CD8-positive, alpha-beta memory T cell (primary cell): Measurements from ENCODE around the gene MED26. TPM values are rescaled to one million over a fixed set of nuclear protein-coding genes. Genes with fewer than 3 reads are reported as not detected.

Source experiments
- CTCF ChIA-PET: fragments of 350-600 bp; sonication (Branson Sonifier 250); formaldehyde crosslinking; loops from one replicate; lab custom pipeline; 2021; ENCODE audit warnings: antibody characterized with exemption; lab: Charles Lee
- POLR2A ChIA-PET: fragments of 350-600 bp; sonication (Branson Sonifier 250); formaldehyde crosslinking; loops from one replicate; lab custom pipeline; 2021; ENCODE audit warnings: antibody characterized with exemption; lab: Charles Lee
- DNase-seq, 5 donors: peaks; one replicate each; pipeline versions ENCODE4 v3.0.0 to v3.0.0-alpha.2; 2020 to 2022; ENCODE audit warnings: mixed read lengths in 1 of 5
- H3K27ac ChIP-seq: one replicate; pipeline ENCODE4 v1.7.0; 2013; ENCODE audit warnings: low read depth, mild to moderate bottlenecking, low read length, moderate library complexity
- H3K27me3 ChIP-seq: 2 replicates; pipeline ENCODE4 v1.7.0; 2013; ENCODE audit warnings: low read length, mild to moderate bottlenecking; ENCODE audit not compliant: insufficient read depth, poor library complexity, severe bottlenecking
- H3K36me3 ChIP-seq: 2 replicates; pipeline ENCODE4 v1.7.0; 2013; ENCODE audit warnings: mild to moderate bottlenecking, low read length, moderate library complexity; ENCODE audit not compliant: insufficient read depth
- H3K4me1 ChIP-seq: 2 replicates; pipeline ENCODE4 v1.7.0; 2013; ENCODE audit warnings: mild to moderate bottlenecking, low read length, moderate library complexity; ENCODE audit not compliant: insufficient read depth
- H3K4me3 ChIP-seq: 2 replicates; pipeline ENCODE4 v1.7.0; 2013; ENCODE audit warnings: mild to moderate bottlenecking, low read length
- H3K9me3 ChIP-seq: 2 replicates; pipeline ENCODE4 v1.7.0; 2013; ENCODE audit warnings: mild to moderate bottlenecking, low read length
- H3K27ac Mint-ChIP-seq, 8 donors: one replicate each; pipeline ENCODE4 v1.8.0; 2020 to 2021; ENCODE audit warnings: mixed read lengths in 8 of 8, mild to moderate bottlenecking in 6 of 8, inconsistent platforms in 3 of 8, moderate library complexity in 3 of 8
- H3K27me3 Mint-ChIP-seq, 2 donors: one replicate each; pipeline ENCODE4 v1.8.0; 2020 to 2021; ENCODE audit warnings: mixed read lengths in 2 of 2, mild to moderate bottlenecking in 1 of 2, moderate library complexity in 1 of 2
- H3K36me3 Mint-ChIP-seq, 3 donors: one replicate each; pipeline ENCODE4 v1.8.0; 2020 to 2021; ENCODE audit warnings: mixed read lengths in 3 of 3, inconsistent platforms in 1 of 3, mild to moderate bottlenecking in 1 of 3
- H3K4me1 Mint-ChIP-seq, 3 donors: one replicate each; pipeline ENCODE4 v1.8.0; 2020 to 2021; ENCODE audit warnings: mixed read lengths in 3 of 3, inconsistent platforms in 1 of 3, mild to moderate bottlenecking in 1 of 3
- H3K4me3 Mint-ChIP-seq, 7 donors: one replicate each; pipeline ENCODE4 v1.8.0; 2020 to 2021; ENCODE audit warnings: mixed read lengths in 7 of 7, mild to moderate bottlenecking in 6 of 7, moderate library complexity in 4 of 7, inconsistent platforms in 2 of 7
- H3K9me3 Mint-ChIP-seq, 5 donors: one replicate each; pipeline ENCODE4 v1.8.0; 2020 to 2022; ENCODE audit warnings: mixed read lengths in 5 of 5, mild to moderate bottlenecking in 3 of 5, moderate library complexity in 2 of 5, inconsistent platforms in 1 of 5
- polyA plus RNA-seq: library from polyadenylated mRNA; unstranded; fragments of 300-500 nt; fragmentation: Illumina TruSeq; gene quantifications from one replicate; pipeline ENCODE4 v1.2.3, GENCODE V29; 2021
- total RNA-seq, 2 experiments: library from RNA; stranded (reverse); gene quantifications; one replicate each; pipeline ENCODE4 v1.2.3, GENCODE V29; 2021

MED26 gene
- total and polyA plus RNA-seq, 3 experiments from 2014 or later, result 3.1 to 17.1 (median 14.7) TPM

DNA sequence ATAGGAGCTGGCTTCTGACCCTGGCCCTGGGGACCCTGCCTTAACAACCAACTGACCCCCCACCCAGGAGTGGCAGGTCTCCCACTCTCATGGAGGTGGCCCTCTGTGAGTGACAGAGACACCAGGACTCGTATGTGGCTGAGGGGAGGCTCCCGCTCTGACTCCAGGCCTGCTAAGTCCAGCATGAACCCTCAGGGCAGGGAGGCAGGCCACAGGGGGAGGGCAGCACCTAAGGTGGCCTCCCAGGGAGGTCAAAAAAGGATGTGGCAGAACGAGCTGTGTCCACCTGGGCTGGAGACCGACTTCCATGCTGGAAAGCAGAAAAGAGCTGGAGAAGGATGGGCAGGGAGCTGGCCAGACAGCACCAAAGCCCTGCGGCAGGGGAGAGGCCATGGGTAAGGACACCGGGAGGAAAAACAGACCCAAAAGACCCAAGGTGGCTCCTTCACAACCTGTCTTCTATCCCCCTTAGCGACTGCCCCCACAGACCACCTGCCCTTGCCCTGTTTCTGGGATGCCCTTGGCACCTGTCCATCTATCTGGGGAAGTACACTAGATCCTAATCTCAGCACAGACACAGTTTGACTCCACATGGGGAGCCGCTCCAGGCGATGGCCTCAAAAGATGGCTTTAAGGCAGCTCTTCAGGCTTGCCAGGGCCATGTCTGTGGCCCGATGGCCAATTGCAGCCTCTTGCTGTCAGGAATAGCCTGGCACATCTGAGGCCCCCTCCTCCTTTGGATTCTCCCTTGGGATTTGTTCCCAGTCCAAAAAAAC lies 45.3 kb downstream of the MED26 start:
- POLR2A ChIA-PET, result interaction anchor here (2.3 kb wide), 1 partner anchor 10 kb away, joined by 15 read pairs; the partner anchor contains the start of gene SLC35E1
- H3K9me3 Mint-ChIP-seq, result no peaks in the 10 kb centered on the region

GRCh38 chr19:16581971-16582343 lies 46.0 kb downstream of the MED26 start:
- peaks cover 0 to 28% (median 5%) of the 10 kb centered on the region in 3 donors for H3K36me3 Mint-ChIP-seq
- peaks cover 15% of the 10 kb centered on the region for H3K36me3 ChIP-seq
- DNase-seq, result no peak
- ChIA-PET CTCF (interaction anchor here (0.9 kb wide), 1 partner anchor 9 kb away, joined by 3 read pairs; no protein-coding TSS in a partner anchor), POLR2A (no interaction called here)
- H3K27ac ChIP-seq, result peak overlapping the region; percentile 20
- peak overlapping the region in 2 of 7 donors; percentile 15 to 40 for H3K4me3 Mint-ChIP-seq
- H3K27me3 ChIP-seq, result no peaks in the 10 kb centered on the region
- peaks cover 56% of the 10 kb centered on the region for H3K4me1 ChIP-seq
- peaks cover 55 to 80% (median 67%) of the 10 kb centered on the region in 3 donors for H3K4me1 Mint-ChIP-seq
- H3K27ac Mint-ChIP-seq, result peak overlapping the region in 6 of 8 donors; percentile 32 to 99 (median 80)
- H3K27me3 Mint-ChIP-seq, result peaks cover 0 to 6% of the 10 kb centered on the region in 2 donors
- H3K9me3 Mint-ChIP-seq, result no peaks in the 10 kb centered on the region
- no peaks in the 10 kb centered on the region for H3K9me3 ChIP-seq
- no peak overlapping the region for H3K4me3 ChIP-seq

More for the DNA sequence above, 45.3 kb downstream of the MED26 start:
- CTCF ChIA-PET, result interaction anchor here (0.9 kb wide), 1 partner anchor 10 kb away, joined by 3 read pairs; no protein-coding TSS in a partner anchor
- Histone ChIP-seq H3K4me3 (no peak overlapping the region), H3K4me1 (peaks cover 63% of the 10 kb centered on the region), H3K27me3 (no peaks in the 10 kb centered on the region), H3K36me3 (peaks cover 12% of the 10 kb centered on the region), H3K27ac (no peak overlapping the region), H3K9me3 (no peaks in the 10 kb centered on the region)
- Mint-ChIP-seq H3K27me3 (peaks cover 0 to 6% of the 10 kb centered on the region in 2 donors), H3K27ac (peak overlapping the region in 6 of 8 donors; percentile 46 to 100 (median 96)), H3K4me3 (peak overlapping the region in 3 of 7 donors; percentile 5 to 63 (median 32)), H3K4me1 (peaks cover 62 to 85% (median 72%) of the 10 kb centered on the region in 3 donors), H3K36me3 (peaks cover 0 to 25% (median 5%) of the 10 kb centered on the region in 3 donors)
- DNase-seq, result no peak

DNA sequence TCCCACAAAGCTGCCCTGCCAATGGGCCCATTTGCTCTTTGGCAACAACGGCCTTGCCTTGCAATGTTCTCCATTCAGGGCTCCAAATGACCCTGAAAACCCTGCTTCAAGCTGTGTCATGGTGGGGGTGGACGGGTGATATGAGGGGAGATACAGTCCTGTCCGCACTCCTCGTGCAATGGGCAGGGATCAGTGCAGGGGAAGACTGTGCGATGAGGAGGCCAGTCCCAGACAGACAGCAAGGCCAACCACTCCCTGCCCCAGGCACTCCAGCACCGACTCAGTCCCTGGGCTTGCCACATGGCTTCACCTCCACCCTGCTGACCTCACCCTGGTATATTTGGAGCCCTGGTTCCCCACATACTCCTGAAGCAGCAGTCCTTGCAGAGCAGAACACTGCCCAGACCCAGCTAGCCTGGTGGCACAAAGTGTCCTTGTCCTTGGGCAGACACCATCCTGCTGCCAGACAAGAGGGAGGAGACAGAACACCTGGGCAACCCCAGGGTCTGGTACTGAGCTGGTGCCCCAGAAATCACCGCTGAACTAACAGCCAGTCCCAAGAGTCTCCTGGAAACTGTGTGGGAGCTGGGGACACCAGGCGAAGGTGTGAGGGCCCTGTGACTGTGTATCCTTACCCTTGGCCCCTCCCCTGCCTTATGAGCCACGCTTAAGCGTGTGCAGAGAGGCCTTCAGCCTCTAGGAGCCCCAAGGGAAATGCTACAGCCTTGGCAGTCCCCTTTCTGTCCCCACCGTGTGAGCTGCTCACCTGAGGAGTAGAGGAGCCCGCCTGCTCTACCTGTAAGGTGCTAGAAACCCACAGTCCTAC lies 46.6 kb downstream of the MED26 start:
- Mint-ChIP-seq H3K27me3 (peaks cover 0 to 6% of the 10 kb centered on the region in 2 donors), H3K27ac (peak overlapping the region in 5 of 8 donors; percentile 45 to 99 (median 84)), H3K4me3 (peak overlapping the region in 4 of 7 donors; percentile 23 to 41 (median 38)), H3K9me3 (no peaks in the 10 kb centered on the region), H3K36me3 (peaks cover 0 to 30% (median 6%) of the 10 kb centered on the region in 3 donors), H3K4me1 (peaks cover 49 to 76% (median 62%) of the 10 kb centered on the region in 3 donors)
- DNase-seq, result no peak
- no peaks in the 10 kb centered on the region for H3K9me3 ChIP-seq
- H3K4me3 ChIP-seq, result no peak overlapping the region
- H3K36me3 ChIP-seq, result peaks cover 15% of the 10 kb centered on the region
- no peaks in the 10 kb centered on the region for H3K27me3 ChIP-seq
- peaks cover 50% of the 10 kb centered on the region for H3K4me1 ChIP-seq
- CTCF ChIA-PET, result no interaction called here
- peak overlapping the region; percentile 20 for H3K27ac ChIP-seq
- POLR2A ChIA-PET, result no interaction called here

- POLR2A ChIA-PET, result no interaction called here
- no peak overlapping the region for H3K27ac ChIP-seq
- no peak for DNase-seq
- CTCF ChIA-PET, result no interaction called here
- Mint-ChIP-seq H3K27me3 (peaks cover 0 to 6% of the 10 kb centered on the region in 2 donors), H3K27ac (peak overlapping the region in 6 of 8 donors; percentile 25 to 87 (median 58)), H3K4me3 (peak overlapping the region in 1 of 7 donors; percentile 31), H3K4me1 (peaks cover 41 to 73% (median 51%) of the 10 kb centered on the region in 3 donors), H3K9me3 (no peaks in the 10 kb centered on the region), H3K36me3 (peaks cover 0 to 48% (median 7%) of the 10 kb centered on the region in 3 donors)
- H3K4me1 ChIP-seq, result peaks cover 42% of the 10 kb centered on the region
- H3K27me3 ChIP-seq, result no peaks in the 10 kb centered on the region
- peaks cover 15% of the 10 kb centered on the region for H3K36me3 ChIP-seq
- H3K9me3 ChIP-seq, result no peaks in the 10 kb centered on the region
- no peak overlapping the region for H3K4me3 ChIP-seq
Observed at GRCh38 chr19:16579381-16579780, 48.6 kb downstream of the MED26 start.

- Histone ChIP-seq H3K27me3 (no peaks in the 10 kb centered on the region), H3K36me3 (peaks cover 15% of the 10 kb centered on the region), H3K27ac (no peak overlapping the region), H3K4me1 (peaks cover 42% of the 10 kb centered on the region), H3K9me3 (no peaks in the 10 kb centered on the region), H3K4me3 (no peak overlapping the region)
- ChIA-PET POLR2A (no interaction called here), CTCF (interaction anchor here (0.9 to 1.2 kb wide), 2 partner anchors 10 to 28 kb away, joined by 3 read pairs; no protein-coding TSS in a partner anchor)
- no peak for DNase-seq
- peak overlapping the region in 3 of 8 donors; percentile 42 to 74 (median 74) for H3K27ac Mint-ChIP-seq
- peaks cover 0 to 60% (median 10%) of the 10 kb centered on the region in 3 donors for H3K36me3 Mint-ChIP-seq
- peaks cover 0 to 2% of the 10 kb centered on the region in 2 donors for H3K27me3 Mint-ChIP-seq
- peaks cover 39 to 73% (median 50%) of the 10 kb centered on the region in 3 donors for H3K4me1 Mint-ChIP-seq
- H3K4me3 Mint-ChIP-seq, result peak overlapping the region in 2 of 7 donors; percentile 39 to 51
- H3K9me3 Mint-ChIP-seq, result no peaks in the 10 kb centered on the region
Observed at GRCh38 chr19:16577531-16577985, 50.4 kb downstream of the MED26 start.

DNA sequence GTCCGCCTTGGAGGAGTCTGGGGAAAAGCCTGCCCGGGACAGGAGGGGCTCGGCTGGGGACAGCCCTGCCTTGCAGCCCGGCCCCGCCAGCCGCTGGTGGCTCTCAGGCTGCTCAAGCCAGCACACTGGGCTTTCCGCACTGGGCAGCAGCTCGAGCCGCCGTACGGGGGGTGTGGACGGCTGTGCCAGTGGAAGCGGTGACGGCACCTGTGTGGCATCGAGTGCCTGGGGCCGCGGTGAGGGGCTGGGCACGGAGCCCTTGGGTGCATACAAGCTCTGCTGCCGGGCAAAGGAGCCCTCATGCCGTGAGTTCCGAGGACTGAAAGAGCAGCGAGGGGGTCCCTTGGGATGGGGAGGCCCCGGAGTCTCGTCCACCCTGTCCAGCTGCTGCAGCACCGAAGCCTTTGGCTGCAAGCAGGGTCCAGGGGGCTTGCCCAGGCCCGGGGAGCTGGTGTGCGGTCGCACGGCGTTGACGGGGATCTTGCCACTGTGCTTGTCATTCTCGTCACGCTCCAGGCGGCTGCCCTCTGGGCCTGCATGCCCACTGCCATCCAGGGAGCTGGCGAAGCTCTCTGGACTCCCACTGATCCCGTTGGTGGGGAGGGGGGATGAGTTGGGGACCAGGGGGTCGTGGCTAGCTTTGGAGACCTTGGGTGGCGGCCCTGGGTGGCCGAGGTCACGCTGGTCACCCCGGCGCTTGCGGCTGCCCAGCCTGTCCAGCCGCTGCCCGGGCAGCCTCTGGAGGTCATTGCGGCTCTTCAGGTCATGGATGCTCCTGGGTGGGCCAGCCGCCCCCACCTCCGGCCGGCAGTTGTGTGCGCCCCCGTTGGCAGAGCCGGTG lies 51.1 kb downstream of the MED26 start:
- peak overlapping the region in 1 of 7 donors; percentile 84 for H3K4me3 Mint-ChIP-seq
- Histone ChIP-seq H3K9me3 (no peaks in the 10 kb centered on the region), H3K4me1 (peaks cover 35% of the 10 kb centered on the region), H3K36me3 (peaks cover 15% of the 10 kb centered on the region), H3K4me3 (no peak overlapping the region), H3K27ac (no peak overlapping the region), H3K27me3 (no peaks in the 10 kb centered on the region)
- POLR2A ChIA-PET, result no interaction called here
- peaks cover 0 to 63% (median 10%) of the 10 kb centered on the region in 3 donors for H3K36me3 Mint-ChIP-seq
- H3K27me3 Mint-ChIP-seq, result peaks cover 0 to 2% of the 10 kb centered on the region in 2 donors
- no peaks in the 10 kb centered on the region for H3K9me3 Mint-ChIP-seq
- CTCF ChIA-PET, result interaction anchor here (0.9 to 1.2 kb wide), 2 partner anchors 11 to 29 kb away, joined by 3 read pairs; no protein-coding TSS in a partner anchor
- peak overlapping the region in 2 of 8 donors; percentile 74 to 91 for H3K27ac Mint-ChIP-seq
- peaks cover 41 to 70% (median 48%) of the 10 kb centered on the region in 3 donors for H3K4me1 Mint-ChIP-seq
- no peak for DNase-seq
